Sigmoid colon (tissue), 7 donors: ENCODE data around the gene NFX1. TPM values are rescaled to one million over a fixed set of nuclear protein-coding genes. Genes with fewer than 3 reads are reported as not detected.

Experiments used
- DNase-seq: peaks from one replicate; pipeline ENCODE4 v3.0.0-alpha.2; 2019
- H3K27ac ChIP-seq, 4 donors: fragments of 200-600 bp; sonication (generic); one replicate each; pipeline ENCODE4 v1.5.1; 2016 to 2019; ENCODE audit warnings: mild to moderate bottlenecking in 1 of 4
- H3K27me3 ChIP-seq, 3 donors: fragments of 200-600 bp; sonication (generic); one replicate each; pipeline ENCODE4 v1.5.1; 2019; ENCODE audit warnings: mild to moderate bottlenecking in 1 of 3
- H3K36me3 ChIP-seq, 4 donors: fragments of 200-600 bp; sonication (generic); one replicate each; pipeline ENCODE4 v1.5.1; 2016 to 2019
- H3K4me1 ChIP-seq, 4 donors: fragments of 200-600 bp; sonication (generic); one replicate each; pipeline ENCODE4 v1.5.1; 2017 to 2019
- H3K4me3 ChIP-seq, 4 donors: fragments of 200-600 bp; sonication (generic); one replicate each; pipeline ENCODE4 v1.5.1; 2017 to 2019; ENCODE audit warnings: mild to moderate bottlenecking in 2 of 4, moderate library complexity in 1 of 4
- H3K9me3 ChIP-seq, 4 donors: fragments of 200-600 bp in 3 of 4; sonication (generic) in 3 of 4; one replicate each; pipeline versions ENCODE4 v1.5.1 to v1.6.1; 2013 to 2019
- EP300 ChIP-seq, 4 donors: sonication (generic); formaldehyde crosslinking; IDR thresholded peaks; one replicate each; pipeline ENCODE4 v1.6.1; 2017; ENCODE audit warnings: antibody characterized with exemption in 4 of 4
- POLR2A ChIP-seq, 2 donors: fragments of 450-650 bp; IDR thresholded peaks; one replicate each; pipeline ENCODE4 v1.6.1; 2016; ENCODE audit warnings: antibody characterized with exemption in 2 of 2, mild to moderate bottlenecking in 2 of 2, moderate library complexity in 2 of 2
- POLR2AphosphoS5 ChIP-seq, 4 donors: sonication (generic); formaldehyde crosslinking; IDR thresholded peaks; one replicate each; pipeline ENCODE4 v1.6.1; 2017; ENCODE audit warnings: antibody characterized with exemption in 4 of 4
- WGBS, 2 donors: extraction: QIAGEN DNeasy Blood & Tissue Kit; methylation state at CpG; one replicate each; pipeline ENCODE4 v1.1.7; 2013; 5-methylcytosine and 5-hydroxymethylcytosine counted together
- intact Hi-C: fragments of 100-400 bp; cut with DNase I; formaldehyde crosslinking; loops from one replicate; pipeline ENCODE4 v1.15.1; 2023
- polyA plus RNA-seq, 3 donors: library from polyadenylated mRNA; stranded (reverse); fragments of 200-250 nt; gene quantifications; one replicate each; pipeline ENCODE4 v1.2.3, GENCODE V29; 2013
- total RNA-seq, 4 donors: library from RNA; depleted of rRNA; stranded (reverse); fragments of >200 nt; gene quantifications; one replicate each; pipeline ENCODE4 v1.1.0, GENCODE V29; 2016
- TF ChIP-seq, protein P1 (sequence below), 4 experiments: fragments of 450-650 bp in 3 of 4; fragments of 200-600 bp in 1 of 4; IDR thresholded peaks; one replicate each; pipeline ENCODE4 v1.5.1; 2016 to 2019; ENCODE audit warnings: antibody characterized with exemption in 4 of 4, mild to moderate bottlenecking in 3 of 4, moderate library complexity in 2 of 4
- donor health status: healthy with polysubstance abuse.
- donor health status: Bipolar disorder and iron deficiency.
- donor health status: healthy.

Gene NFX1
- total and polyA plus RNA-seq, 7 donors = 15.7 to 40.7 (median 34.3) TPM

DNA sequence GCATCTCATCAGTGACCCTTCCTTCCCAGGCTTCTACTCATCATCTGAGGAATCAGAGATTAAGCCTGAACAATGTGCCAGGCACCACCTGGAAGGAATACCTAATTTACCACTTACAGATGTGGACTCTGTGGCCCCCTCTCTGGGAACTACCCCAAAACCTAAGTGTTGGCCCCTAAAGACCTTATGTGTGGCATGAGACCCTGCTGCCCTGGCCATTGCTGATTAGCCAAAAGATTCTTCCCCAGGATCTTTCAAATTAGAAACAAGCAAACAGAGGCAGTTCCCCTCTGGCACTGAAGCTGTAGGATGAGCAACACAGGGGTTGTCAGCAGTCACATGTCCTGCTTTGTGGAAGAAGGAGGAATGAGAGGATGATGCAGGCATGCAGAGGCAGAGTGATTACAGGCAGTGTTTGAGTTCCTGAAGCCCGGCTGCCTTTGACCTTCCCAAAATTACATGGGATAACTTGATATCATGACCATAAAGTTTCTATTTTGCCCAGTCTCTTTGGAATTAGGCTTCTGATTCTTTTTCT, 39.8 kb upstream of the NFX1 start:
- no peak for TF ChIP-seq EP300 (IDR thresholded peaks at IDR 0.05)
- no peak for TF ChIP-seq POLR2A (IDR thresholded peaks at IDR 0.05)
- no peak for TF ChIP-seq POLR2AphosphoS5 (IDR thresholded peaks at IDR 0.05)
- TF ChIP-seq, protein P1, sequence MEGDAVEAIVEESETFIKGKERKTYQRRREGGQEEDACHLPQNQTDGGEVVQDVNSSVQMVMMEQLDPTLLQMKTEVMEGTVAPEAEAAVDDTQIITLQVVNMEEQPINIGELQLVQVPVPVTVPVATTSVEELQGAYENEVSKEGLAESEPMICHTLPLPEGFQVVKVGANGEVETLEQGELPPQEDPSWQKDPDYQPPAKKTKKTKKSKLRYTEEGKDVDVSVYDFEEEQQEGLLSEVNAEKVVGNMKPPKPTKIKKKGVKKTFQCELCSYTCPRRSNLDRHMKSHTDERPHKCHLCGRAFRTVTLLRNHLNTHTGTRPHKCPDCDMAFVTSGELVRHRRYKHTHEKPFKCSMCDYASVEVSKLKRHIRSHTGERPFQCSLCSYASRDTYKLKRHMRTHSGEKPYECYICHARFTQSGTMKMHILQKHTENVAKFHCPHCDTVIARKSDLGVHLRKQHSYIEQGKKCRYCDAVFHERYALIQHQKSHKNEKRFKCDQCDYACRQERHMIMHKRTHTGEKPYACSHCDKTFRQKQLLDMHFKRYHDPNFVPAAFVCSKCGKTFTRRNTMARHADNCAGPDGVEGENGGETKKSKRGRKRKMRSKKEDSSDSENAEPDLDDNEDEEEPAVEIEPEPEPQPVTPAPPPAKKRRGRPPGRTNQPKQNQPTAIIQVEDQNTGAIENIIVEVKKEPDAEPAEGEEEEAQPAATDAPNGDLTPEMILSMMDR (IDR thresholded peaks at IDR 0.05) = no peak
- no peak overlapping the region for H3K27ac ChIP-seq
- H3K4me3 ChIP-seq = no peak overlapping the region
- no peaks in the 10 kb centered on the region for H3K9me3 ChIP-seq
- no peaks in the 10 kb centered on the region for H3K4me1 ChIP-seq
- intact Hi-C loops = no loop called here
- peak; percentile 38 for DNase-seq
- H3K36me3 ChIP-seq = peaks cover 7 to 48% (median 24%) of the 10 kb centered on the region in 4 donors
- H3K27me3 ChIP-seq = no peaks in the 10 kb centered on the region
- 65 to 76% methylated on average over 1 of the region's 1 CpG for WGBS, 2 donors

DNA sequence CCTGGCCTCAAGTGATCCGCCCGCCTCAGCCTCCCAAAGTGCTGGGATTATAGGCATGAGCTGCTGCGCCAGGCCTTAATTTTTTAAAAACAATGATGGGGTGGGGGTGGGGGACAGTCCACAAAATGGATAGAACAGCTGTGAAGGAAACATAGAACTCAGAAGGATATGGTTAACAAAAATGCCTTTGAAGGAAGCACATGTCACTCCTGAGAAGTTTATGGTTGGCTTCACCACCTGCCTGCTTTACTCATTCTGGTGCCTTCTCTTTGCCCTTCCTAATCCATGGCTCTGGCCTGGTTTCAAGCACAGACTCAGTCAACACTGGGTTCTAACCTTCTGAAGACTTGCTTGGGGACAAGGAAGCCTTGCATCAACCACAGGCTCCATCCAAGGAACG, 36.1 kb upstream of the NFX1 start:
- no peak overlapping the region for H3K27ac ChIP-seq
- H3K27me3 ChIP-seq = no peaks in the 10 kb centered on the region
- WGBS, 2 donors = 96 to 98% methylated on average over 4 of the region's 4 CpGs
- H3K9me3 ChIP-seq = no peaks in the 10 kb centered on the region
- no peak overlapping the region for H3K4me3 ChIP-seq
- peaks cover 29 to 79% (median 55%) of the 10 kb centered on the region in 4 donors for H3K36me3 ChIP-seq
- H3K4me1 ChIP-seq = no peaks in the 10 kb centered on the region
- DNase-seq = no peak
- no peak for TF ChIP-seq POLR2A (IDR thresholded peaks at IDR 0.05)
- TF ChIP-seq, protein P1 (IDR thresholded peaks at IDR 0.05) = no peak
- TF ChIP-seq EP300 (IDR thresholded peaks at IDR 0.05) = no peak
- no peak for TF ChIP-seq POLR2AphosphoS5 (IDR thresholded peaks at IDR 0.05)
- intact Hi-C loops = no loop called here

DNA sequence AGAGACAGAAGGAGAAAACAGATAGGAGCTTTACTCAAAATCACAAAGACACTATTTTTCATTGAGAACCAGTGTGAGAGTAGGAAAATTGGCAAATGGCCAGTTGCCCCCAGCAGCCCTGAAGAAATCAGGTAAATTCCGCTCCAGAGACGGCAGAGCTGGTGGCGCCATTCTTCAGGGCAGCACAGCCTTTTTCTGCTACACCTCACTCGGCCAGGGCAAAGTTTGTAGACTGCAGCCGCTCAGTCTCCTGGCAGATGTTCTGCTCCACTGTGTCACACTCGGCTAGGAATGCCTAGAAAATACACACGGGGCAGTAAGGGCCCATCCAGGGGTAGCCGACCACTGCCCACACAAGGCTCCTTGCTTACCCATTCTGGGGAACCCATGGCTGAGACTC, 35.3 kb upstream of the NFX1 start:
- peaks cover 29 to 85% (median 61%) of the 10 kb centered on the region in 4 donors for H3K36me3 ChIP-seq
- H3K4me1 ChIP-seq = no peaks in the 10 kb centered on the region
- 94 to 96% methylated on average over 8 of the region's 8 CpGs for WGBS, 2 donors
- H3K9me3 ChIP-seq = no peaks in the 10 kb centered on the region
- intact Hi-C loops = no loop called here
- H3K4me3 ChIP-seq = no peak overlapping the region
- no peak overlapping the region for H3K27ac ChIP-seq
- no peak for DNase-seq
- no peaks in the 10 kb centered on the region for H3K27me3 ChIP-seq
- no peak for TF ChIP-seq POLR2A (IDR thresholded peaks at IDR 0.05)
- no peak for TF ChIP-seq EP300 (IDR thresholded peaks at IDR 0.05)
- no peak for TF ChIP-seq POLR2AphosphoS5 (IDR thresholded peaks at IDR 0.05)
- TF ChIP-seq, protein P1 (IDR thresholded peaks at IDR 0.05) = no peak

DNA sequence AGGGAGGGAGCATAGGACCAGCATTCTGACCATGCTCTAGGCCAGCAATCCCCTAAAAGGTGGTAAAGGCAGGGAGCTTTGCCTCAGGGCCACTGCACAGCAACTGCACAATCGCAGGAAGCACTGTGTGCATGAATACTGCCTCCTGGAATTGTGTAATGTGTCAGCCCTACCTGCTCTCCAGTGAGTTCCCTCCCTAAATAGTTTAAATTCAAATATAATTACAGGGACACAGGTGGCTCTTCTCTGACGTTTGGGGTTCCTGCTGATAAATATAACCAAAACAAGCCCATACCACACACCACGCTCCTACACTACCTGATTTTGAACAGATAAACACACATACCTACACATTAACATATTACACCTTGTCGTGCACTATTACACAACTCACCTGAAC, 34.8 kb upstream of the NFX1 start:
- intact Hi-C loops = no loop called here
- no peaks in the 10 kb centered on the region for H3K9me3 ChIP-seq
- no peaks in the 10 kb centered on the region for H3K4me1 ChIP-seq
- no peak for TF ChIP-seq POLR2AphosphoS5 (IDR thresholded peaks at IDR 0.05)
- TF ChIP-seq, protein P1 (IDR thresholded peaks at IDR 0.05) = no peak
- TF ChIP-seq EP300 (IDR thresholded peaks at IDR 0.05) = no peak
- TF ChIP-seq POLR2A (IDR thresholded peaks at IDR 0.05) = no peak
- 87 to 90% methylated on average over 4 of the region's 4 CpGs for WGBS, 2 donors
- DNase-seq = no peak
- H3K27me3 ChIP-seq = no peaks in the 10 kb centered on the region
- H3K4me3 ChIP-seq = no peak overlapping the region
- peaks cover 29 to 90% (median 66%) of the 10 kb centered on the region in 4 donors for H3K36me3 ChIP-seq
- no peak overlapping the region for H3K27ac ChIP-seq

DNA sequence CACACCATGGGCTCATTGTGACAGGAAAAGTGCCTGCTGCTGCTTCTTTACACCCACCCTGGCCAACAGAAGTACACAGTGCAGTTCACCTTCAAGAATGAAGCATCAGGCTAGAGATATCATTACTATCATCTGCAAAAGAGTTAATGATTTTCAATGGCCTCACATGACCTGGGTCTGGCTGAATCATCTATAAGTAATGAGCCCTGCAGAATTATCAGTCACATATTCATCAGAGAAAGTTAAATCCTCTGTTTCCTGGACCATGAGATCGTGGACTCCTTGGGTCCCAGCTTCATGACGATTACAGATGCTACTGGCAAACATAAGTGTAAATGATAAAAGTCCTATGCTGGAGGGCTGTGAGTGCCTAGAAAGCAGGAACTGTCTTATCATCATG, 34.1 kb upstream of the NFX1 start:
- 89 to 94% methylated on average over 2 of the region's 2 CpGs for WGBS, 2 donors
- Histone ChIP-seq H3K9me3 (no peaks in the 10 kb centered on the region), H3K27me3 (no peaks in the 10 kb centered on the region), H3K27ac (no peak overlapping the region), H3K36me3 (peaks cover 29 to 98% (median 71%) of the 10 kb centered on the region in 4 donors), H3K4me3 (no peak overlapping the region), H3K4me1 (no peaks in the 10 kb centered on the region)
- DNase-seq = no peak
- intact Hi-C loops = no loop called here
- no peak for TF ChIP-seq POLR2AphosphoS5 (IDR thresholded peaks at IDR 0.05)
- TF ChIP-seq EP300 (IDR thresholded peaks at IDR 0.05) = no peak
- no peak for TF ChIP-seq POLR2A (IDR thresholded peaks at IDR 0.05)
- TF ChIP-seq, protein P1 (IDR thresholded peaks at IDR 0.05) = no peak
